SK-N-SH (cell line): ENCODE results near the gene ALS2CL. TPM values are rescaled to one million over a fixed set of nuclear protein-coding genes. Genes with fewer than 3 reads are reported as not detected.

ENCODE experiments used
- CTCF ChIA-PET: fragments of 300-600, 350-600 bp; formaldehyde crosslinking; extraction: SDS; loops from one replicate; lab custom pipeline; 2021; lab: Yijun Ruan, JAX
- POLR2A ChIA-PET: fragments of 350-600 bp; sonication (Branson Sonifier 250); formaldehyde crosslinking; extraction: SDS; loops from one replicate; lab custom pipeline; 2020; ENCODE audit warnings: antibody characterized with exemption, inconsistent platforms; lab: Yijun Ruan, JAX
- DNase-seq: peaks from one replicate; pipeline ENCODE4 v3.0.0; 2012
- H2AFZ ChIP-seq: fragments of 200-600 bp; sonication (generic); 2 replicates; pipeline ENCODE4 v1.8.1; 2016; ENCODE audit warnings: antibody characterized with exemption, mild to moderate bottlenecking, low read depth
- H3F3A ChIP-seq: fragments of 200-600 bp; sonication (generic); replicated peaks from 2 replicates; pipeline ENCODE3; 2016; ENCODE audit warnings: antibody characterized with exemption, mild to moderate bottlenecking; ENCODE audit not compliant: insufficient read depth
- H3K27ac ChIP-seq, 2 experiments: fragments of 200-500 bp in 1 of 2; fragments of 200-600 bp in 1 of 2; sonication (Bioruptor generic) in 1 of 2; sonication (generic), shearing (Covaris generic) in 1 of 2; 2 replicates each; pipeline versions ENCODE4 v1.5.1 to v1.6.1; 2014 to 2016; ENCODE audit warnings: low read depth in 2 of 2, inconsistent platforms in 1 of 2, low read length in 1 of 2, mild to moderate bottlenecking in 1 of 2, mixed read lengths in 1 of 2
- H3K27me3 ChIP-seq: fragments of 200-600 bp; sonication (generic), shearing (Covaris generic); 2 replicates; pipeline ENCODE4 v1.6.1; 2016; ENCODE audit warnings: mixed run types; ENCODE audit not compliant: insufficient read depth
- H3K36me3 ChIP-seq, 2 experiments: fragments of 200-500 bp in 1 of 2; fragments of 200-600 bp in 1 of 2; sonication (Bioruptor generic) in 1 of 2; sonication (generic) in 1 of 2; replicated peaks in 1 of 2; 2 replicates each; pipeline versions ENCODE3 to v1.5.1; 2014 to 2016; ENCODE audit warnings: low read length in 1 of 2, mild to moderate bottlenecking in 1 of 2; ENCODE audit not compliant: insufficient read depth in 2 of 2, control insufficient read depth in 1 of 2
- H3K4me1 ChIP-seq, 2 experiments: fragments of 200-500 bp in 1 of 2; fragments of 200-600 bp in 1 of 2; sonication (Bioruptor generic) in 1 of 2; sonication (generic), shearing (Covaris generic) in 1 of 2; 2 replicates each; pipeline versions ENCODE4 v1.5.1 to v1.6.1; 2014 to 2016; ENCODE audit warnings: low read depth in 1 of 2, low read length in 1 of 2, mixed run types in 1 of 2; ENCODE audit not compliant: insufficient read depth in 2 of 2, control insufficient read depth in 1 of 2
- H3K4me2 ChIP-seq: fragments of 200-600 bp; sonication (generic), shearing (Covaris generic); 2 replicates; pipeline ENCODE4 v1.6.1; 2017; ENCODE audit warnings: mixed run types
- H3K4me3 ChIP-seq, 2 experiments: fragments of 200-500 bp in 1 of 2; fragments of 200-600 bp in 1 of 2; sonication (Bioruptor generic) in 1 of 2; sonication (generic), shearing (Covaris generic) in 1 of 2; 2 replicates each; pipeline versions ENCODE4 v1.5.1 to v1.8.1; 2014 to 2016; ENCODE audit warnings: low read depth in 2 of 2, inconsistent platforms in 1 of 2, low read length in 1 of 2, mild to moderate bottlenecking in 1 of 2, mixed read lengths in 1 of 2, moderate library complexity in 1 of 2
- H3K79me2 ChIP-seq: fragments of 200-600 bp; sonication (generic); 2 replicates; pipeline ENCODE4 v1.8.1; 2017; ENCODE audit warnings: mild to moderate bottlenecking; ENCODE audit not compliant: insufficient read depth
- H3K9ac ChIP-seq: fragments of 200-600 bp; sonication (generic); 2 replicates; pipeline ENCODE4 v1.6.1; 2017; ENCODE audit warnings: mixed run types
- H3K9me2 ChIP-seq: fragments of 200-600 bp; sonication (generic); 2 replicates; pipeline ENCODE4 v1.6.1; 2017; ENCODE audit warnings: mixed run types
- H3K9me3 ChIP-seq: fragments of 200-600 bp; sonication (generic); 2 replicates; pipeline ENCODE4 v1.6.1; 2017; ENCODE audit warnings: mixed run types, mild to moderate bottlenecking, moderate library complexity
- H4K20me1 ChIP-seq: fragments of 200-600 bp; sonication (generic); 2 replicates; pipeline ENCODE4 v1.6.1; 2017; ENCODE audit warnings: mild to moderate bottlenecking, mixed run types; ENCODE audit not compliant: insufficient read depth
- ELF1 ChIP-seq: IDR thresholded peaks from 2 replicates; pipeline ENCODE4 v1.4.0; 2012
- EP300 ChIP-seq, 2 experiments: IDR thresholded peaks; 2 replicates each; pipeline versions ENCODE4 v1.4.0 to v1.6.1; 2012; ENCODE audit warnings: borderline replicate concordance in 1 of 2, low read depth in 1 of 2, low read length in 1 of 2
- EZH2phosphoT487 ChIP-seq: fragments of 200-600 bp; sonication (generic); IDR thresholded peaks from 2 replicates; pipeline ENCODE4 v1.6.1; 2017; ENCODE audit warnings: low read depth, mixed run types, mild to moderate bottlenecking, antibody characterized with exemption, moderate library complexity, borderline replicate concordance
- FOSL2 ChIP-seq: IDR thresholded peaks from 2 replicates; pipeline ENCODE4 v1.4.0; 2012; ENCODE audit warnings: low read depth, mild to moderate bottlenecking, moderate library complexity, borderline replicate concordance
- FOXJ3 ChIP-seq: sonication (generic); formaldehyde crosslinking; IDR thresholded peaks from 2 replicates; pipeline ENCODE4 v1.5.1; 2020; ENCODE audit warnings: mild to moderate bottlenecking, missing genetic modification reagents
- GABPA ChIP-seq: IDR thresholded peaks from 2 replicates; pipeline ENCODE4 v1.4.0; 2012; ENCODE audit warnings: low read depth, mild to moderate bottlenecking
- RAD21 ChIP-seq: IDR thresholded peaks from 2 replicates; pipeline ENCODE4 v1.6.1; 2012; ENCODE audit warnings: mild to moderate bottlenecking, low read length
- RCOR1 ChIP-seq: fragments of 150-350 bp; IDR thresholded peaks from 2 replicates; pipeline ENCODE4 v1.6.1; 2017; ENCODE audit warnings: antibody characterized with exemption, low read length
- RXRA ChIP-seq: IDR thresholded peaks from 2 replicates; pipeline ENCODE4 v1.4.0; 2012; ENCODE audit warnings: low read depth, mild to moderate bottlenecking, borderline replicate concordance
- SIN3A ChIP-seq: IDR thresholded peaks from 2 replicates; pipeline ENCODE4 v1.6.1; 2012; ENCODE audit warnings: low read depth, mild to moderate bottlenecking, low read length, moderate library complexity, borderline replicate concordance
- SMC3 ChIP-seq: IDR thresholded peaks from 2 replicates; pipeline ENCODE4 v1.6.1; 2012; ENCODE audit warnings: low read depth, low read length, improper control_type of control experiment
- TAF1 ChIP-seq: IDR thresholded peaks from 2 replicates; pipeline ENCODE4 v1.6.1; 2012; ENCODE audit warnings: low read depth, mild to moderate bottlenecking, low read length, moderate library complexity, borderline replicate concordance
- TCF12 ChIP-seq: IDR thresholded peaks from 2 replicates; pipeline ENCODE4 v1.4.0; 2012
- WGBS: methylation state at CpG from one replicate; pipeline ENCODE4 v1.1.6; 2017; ENCODE audit warnings: low lambda C conversion rate; 5-methylcytosine and 5-hydroxymethylcytosine counted together
- polyA plus RNA-seq, 3 experiments: library from polyadenylated mRNA; depleted of rRNA; stranded (reverse); fragments of >200 nt; gene quantifications; 2 replicates each; pipeline ENCODE4 v1.2.3, GENCODE V29; 2012
- TF ChIP-seq, protein P1 (sequence below): IDR thresholded peaks from 2 replicates; pipeline ENCODE4 v1.6.1; 2012; ENCODE audit warnings: mild to moderate bottlenecking, low read depth, low read length, moderate library complexity
- TF ChIP-seq, protein P2 (sequence below): fragments of 200-600 bp; sonication (generic); IDR thresholded peaks from 2 replicates; pipeline ENCODE4 v1.6.1; 2017; ENCODE audit warnings: antibody characterized with exemption, mild to moderate bottlenecking, moderate library complexity
- TF ChIP-seq, protein P3 (sequence below): IDR thresholded peaks from 2 replicates; pipeline ENCODE4 v1.4.0; 2012; ENCODE audit warnings: low read depth, borderline replicate concordance
- TF ChIP-seq, protein P4 (sequence below): fragments of 150-350 bp; IDR thresholded peaks from 2 replicates; pipeline ENCODE4 v1.6.1; 2016; ENCODE audit warnings: mild to moderate bottlenecking, low read depth, low read length
- TF ChIP-seq, protein P5 (sequence below): IDR thresholded peaks from 2 replicates; pipeline ENCODE4 v1.4.0; 2012; ENCODE audit warnings: low read depth

The ALS2CL gene
- polyA plus RNA-seq, 1 of the 3 experiments (the other 2 are of a cell fraction), result 0.18 TPM

DNA sequence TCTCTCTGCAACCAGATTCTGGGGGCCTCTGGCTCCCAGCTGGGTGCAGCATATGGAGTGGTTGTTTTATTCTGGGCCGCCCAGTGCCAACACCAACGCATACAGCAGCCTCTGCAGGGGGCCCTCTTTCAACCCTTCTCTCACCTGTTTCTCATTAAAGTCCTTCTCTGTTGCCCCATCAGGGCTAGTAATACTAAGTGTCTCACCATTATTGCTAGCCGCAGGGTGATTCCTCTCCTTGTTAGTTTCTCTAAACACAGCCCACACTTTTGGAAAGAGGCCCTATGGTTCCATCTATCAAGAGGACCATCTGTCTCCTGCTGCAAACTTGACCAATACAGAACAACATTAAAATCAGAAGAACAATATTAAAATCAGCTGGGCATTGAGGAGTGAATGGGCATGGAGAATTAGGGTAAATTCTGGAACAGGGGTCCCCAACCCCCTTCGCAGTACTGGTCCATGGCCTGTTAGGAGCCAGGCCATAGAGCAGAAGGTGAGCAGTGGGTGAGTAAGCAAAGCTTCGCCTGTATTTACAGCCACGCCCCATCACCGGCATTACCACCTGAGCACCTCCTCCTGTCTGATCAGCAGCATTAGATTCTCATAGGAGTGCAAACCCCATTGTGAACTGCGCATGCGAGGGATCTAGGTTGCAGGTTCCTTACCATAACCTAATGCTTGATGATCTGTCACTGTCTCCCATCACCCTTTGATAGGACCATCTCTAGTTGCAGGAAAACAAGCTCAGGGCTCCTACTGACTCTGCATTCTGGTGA lies 36.5 kb downstream of the ALS2CL start:
- Histone ChIP-seq H3K9me3 (no peaks in the 10 kb centered on the region), H3F3A (no peaks in the 10 kb centered on the region), H3K27ac (no peak overlapping the region), H3K27me3 (no peaks in the 10 kb centered on the region), H3K79me2 (no peaks in the 10 kb centered on the region), H3K36me3 (no peaks in the 10 kb centered on the region), H3K4me1 (peaks cover 0 to 21% of the 10 kb centered on the region in 2 experiments; a peak in 1 of 4 replicates), H2AFZ (no peak overlapping the region), H3K4me3 (no peak overlapping the region), H3K9me2 (no peaks in the 10 kb centered on the region), H4K20me1 (no peaks in the 10 kb centered on the region)
- DNase-seq, result no peak
- WGBS, result 58% methylated on average over 7 of the region's 9 CpGs
- CTCF ChIA-PET, result interaction anchor here (0.9 kb wide), 1 partner anchor 169 kb away, joined by 4 read pairs; no protein-coding TSS in a partner anchor
- TF ChIP-seq, protein P1, sequence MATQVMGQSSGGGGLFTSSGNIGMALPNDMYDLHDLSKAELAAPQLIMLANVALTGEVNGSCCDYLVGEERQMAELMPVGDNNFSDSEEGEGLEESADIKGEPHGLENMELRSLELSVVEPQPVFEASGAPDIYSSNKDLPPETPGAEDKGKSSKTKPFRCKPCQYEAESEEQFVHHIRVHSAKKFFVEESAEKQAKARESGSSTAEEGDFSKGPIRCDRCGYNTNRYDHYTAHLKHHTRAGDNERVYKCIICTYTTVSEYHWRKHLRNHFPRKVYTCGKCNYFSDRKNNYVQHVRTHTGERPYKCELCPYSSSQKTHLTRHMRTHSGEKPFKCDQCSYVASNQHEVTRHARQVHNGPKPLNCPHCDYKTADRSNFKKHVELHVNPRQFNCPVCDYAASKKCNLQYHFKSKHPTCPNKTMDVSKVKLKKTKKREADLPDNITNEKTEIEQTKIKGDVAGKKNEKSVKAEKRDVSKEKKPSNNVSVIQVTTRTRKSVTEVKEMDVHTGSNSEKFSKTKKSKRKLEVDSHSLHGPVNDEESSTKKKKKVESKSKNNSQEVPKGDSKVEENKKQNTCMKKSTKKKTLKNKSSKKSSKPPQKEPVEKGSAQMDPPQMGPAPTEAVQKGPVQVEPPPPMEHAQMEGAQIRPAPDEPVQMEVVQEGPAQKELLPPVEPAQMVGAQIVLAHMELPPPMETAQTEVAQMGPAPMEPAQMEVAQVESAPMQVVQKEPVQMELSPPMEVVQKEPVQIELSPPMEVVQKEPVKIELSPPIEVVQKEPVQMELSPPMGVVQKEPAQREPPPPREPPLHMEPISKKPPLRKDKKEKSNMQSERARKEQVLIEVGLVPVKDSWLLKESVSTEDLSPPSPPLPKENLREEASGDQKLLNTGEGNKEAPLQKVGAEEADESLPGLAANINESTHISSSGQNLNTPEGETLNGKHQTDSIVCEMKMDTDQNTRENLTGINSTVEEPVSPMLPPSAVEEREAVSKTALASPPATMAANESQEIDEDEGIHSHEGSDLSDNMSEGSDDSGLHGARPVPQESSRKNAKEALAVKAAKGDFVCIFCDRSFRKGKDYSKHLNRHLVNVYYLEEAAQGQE, result no peak
- TF ChIP-seq, protein P2, sequence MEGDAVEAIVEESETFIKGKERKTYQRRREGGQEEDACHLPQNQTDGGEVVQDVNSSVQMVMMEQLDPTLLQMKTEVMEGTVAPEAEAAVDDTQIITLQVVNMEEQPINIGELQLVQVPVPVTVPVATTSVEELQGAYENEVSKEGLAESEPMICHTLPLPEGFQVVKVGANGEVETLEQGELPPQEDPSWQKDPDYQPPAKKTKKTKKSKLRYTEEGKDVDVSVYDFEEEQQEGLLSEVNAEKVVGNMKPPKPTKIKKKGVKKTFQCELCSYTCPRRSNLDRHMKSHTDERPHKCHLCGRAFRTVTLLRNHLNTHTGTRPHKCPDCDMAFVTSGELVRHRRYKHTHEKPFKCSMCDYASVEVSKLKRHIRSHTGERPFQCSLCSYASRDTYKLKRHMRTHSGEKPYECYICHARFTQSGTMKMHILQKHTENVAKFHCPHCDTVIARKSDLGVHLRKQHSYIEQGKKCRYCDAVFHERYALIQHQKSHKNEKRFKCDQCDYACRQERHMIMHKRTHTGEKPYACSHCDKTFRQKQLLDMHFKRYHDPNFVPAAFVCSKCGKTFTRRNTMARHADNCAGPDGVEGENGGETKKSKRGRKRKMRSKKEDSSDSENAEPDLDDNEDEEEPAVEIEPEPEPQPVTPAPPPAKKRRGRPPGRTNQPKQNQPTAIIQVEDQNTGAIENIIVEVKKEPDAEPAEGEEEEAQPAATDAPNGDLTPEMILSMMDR, result no peak
- TF ChIP-seq SIN3A, result no peak
- TF ChIP-seq RCOR1, result no peak
- TF ChIP-seq RXRA, result no peak
- TF ChIP-seq, protein P3, sequence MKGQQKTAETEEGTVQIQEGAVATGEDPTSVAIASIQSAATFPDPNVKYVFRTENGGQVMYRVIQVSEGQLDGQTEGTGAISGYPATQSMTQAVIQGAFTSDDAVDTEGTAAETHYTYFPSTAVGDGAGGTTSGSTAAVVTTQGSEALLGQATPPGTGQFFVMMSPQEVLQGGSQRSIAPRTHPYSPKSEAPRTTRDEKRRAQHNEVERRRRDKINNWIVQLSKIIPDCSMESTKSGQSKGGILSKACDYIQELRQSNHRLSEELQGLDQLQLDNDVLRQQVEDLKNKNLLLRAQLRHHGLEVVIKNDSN, result no peak
- TF ChIP-seq TCF12, result no peak
- TF ChIP-seq, all 33 proteins: peak for 0
- POLR2A ChIA-PET, result no interaction called here
- no peak overlapping the region for H3K9ac ChIP-seq
- no peak overlapping the region for H3K4me2 ChIP-seq

DNA sequence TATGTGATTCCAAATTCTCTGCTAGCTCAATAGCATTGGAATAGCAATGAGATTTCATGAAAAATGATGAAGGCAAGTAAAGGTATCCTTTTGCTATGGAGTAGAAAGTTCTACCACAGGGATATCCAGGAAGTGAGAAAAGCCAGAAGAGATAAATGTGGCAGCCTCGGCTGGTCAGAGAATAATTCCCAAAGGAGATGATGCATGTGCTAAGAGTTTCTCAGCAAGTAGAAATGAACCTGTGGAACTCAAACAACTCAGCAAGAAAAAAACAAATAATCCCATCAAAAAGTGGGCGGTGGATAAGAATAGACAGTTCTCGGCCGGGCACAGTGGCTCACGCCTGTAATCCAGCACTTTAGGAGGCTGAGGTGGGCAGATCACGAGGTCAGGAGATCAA lies 38.2 kb downstream of the ALS2CL start:
- no peak for DNase-seq
- 46% methylated on average over 6 of the region's 6 CpGs for WGBS
- TF ChIP-seq, protein P4, sequence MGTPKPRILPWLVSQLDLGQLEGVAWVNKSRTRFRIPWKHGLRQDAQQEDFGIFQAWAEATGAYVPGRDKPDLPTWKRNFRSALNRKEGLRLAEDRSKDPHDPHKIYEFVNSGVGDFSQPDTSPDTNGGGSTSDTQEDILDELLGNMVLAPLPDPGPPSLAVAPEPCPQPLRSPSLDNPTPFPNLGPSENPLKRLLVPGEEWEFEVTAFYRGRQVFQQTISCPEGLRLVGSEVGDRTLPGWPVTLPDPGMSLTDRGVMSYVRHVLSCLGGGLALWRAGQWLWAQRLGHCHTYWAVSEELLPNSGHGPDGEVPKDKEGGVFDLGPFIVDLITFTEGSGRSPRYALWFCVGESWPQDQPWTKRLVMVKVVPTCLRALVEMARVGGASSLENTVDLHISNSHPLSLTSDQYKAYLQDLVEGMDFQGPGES, result no peak
- TF ChIP-seq SIN3A (no peak), RAD21 (no peak), GABPA (no peak), FOSL2 (no peak), FOXJ3 (CRISPR knock-in tag) (no peak), EP300 (IDR thresholded peaks at IDR 0.05; ENCODE audit: borderline replicate concordance in 1 of 2, low read depth in 1 of 2, low read length in 1 of 2) (no peak), ELF1 (no peak), EZH2phosphoT487 (no peak), SMC3 (no peak), TAF1 (no peak)
- TF ChIP-seq, protein P3, result no peak
- TF ChIP-seq, protein P5, sequence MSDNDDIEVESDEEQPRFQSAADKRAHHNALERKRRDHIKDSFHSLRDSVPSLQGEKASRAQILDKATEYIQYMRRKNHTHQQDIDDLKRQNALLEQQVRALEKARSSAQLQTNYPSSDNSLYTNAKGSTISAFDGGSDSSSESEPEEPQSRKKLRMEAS, result no peak

More for the DNA sequence above, 38.2 kb downstream of the ALS2CL start:
- H3F3A ChIP-seq, result no peaks in the 10 kb centered on the region
- H3K4me2 ChIP-seq, result no peak overlapping the region
- H3K27me3 ChIP-seq, result no peaks in the 10 kb centered on the region
- ChIA-PET CTCF (no interaction called here), POLR2A (no interaction called here)
- no peak overlapping the region for H3K4me3 ChIP-seq
- no peaks in the 10 kb centered on the region for H4K20me1 ChIP-seq
- no peaks in the 10 kb centered on the region for H3K79me2 ChIP-seq
- no peaks in the 10 kb centered on the region for H3K36me3 ChIP-seq
- H3K9me3 ChIP-seq, result no peaks in the 10 kb centered on the region
- no peak overlapping the region for H2AFZ ChIP-seq
- H3K9me2 ChIP-seq, result no peaks in the 10 kb centered on the region
- H3K27ac ChIP-seq, result no peak overlapping the region
- peaks cover 0 to 10% of the 10 kb centered on the region in 2 experiments; a peak in 1 of 4 replicates for H3K4me1 ChIP-seq
- H3K9ac ChIP-seq, result no peak overlapping the region
